ENCODE data around the gene SPAG7.

Gene SPAG7, protein sequence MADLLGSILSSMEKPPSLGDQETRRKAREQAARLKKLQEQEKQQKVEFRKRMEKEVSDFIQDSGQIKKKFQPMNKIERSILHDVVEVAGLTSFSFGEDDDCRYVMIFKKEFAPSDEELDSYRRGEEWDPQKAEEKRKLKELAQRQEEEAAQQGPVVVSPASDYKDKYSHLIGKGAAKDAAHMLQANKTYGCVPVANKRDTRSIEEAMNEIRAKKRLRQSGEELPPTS

DNA sequence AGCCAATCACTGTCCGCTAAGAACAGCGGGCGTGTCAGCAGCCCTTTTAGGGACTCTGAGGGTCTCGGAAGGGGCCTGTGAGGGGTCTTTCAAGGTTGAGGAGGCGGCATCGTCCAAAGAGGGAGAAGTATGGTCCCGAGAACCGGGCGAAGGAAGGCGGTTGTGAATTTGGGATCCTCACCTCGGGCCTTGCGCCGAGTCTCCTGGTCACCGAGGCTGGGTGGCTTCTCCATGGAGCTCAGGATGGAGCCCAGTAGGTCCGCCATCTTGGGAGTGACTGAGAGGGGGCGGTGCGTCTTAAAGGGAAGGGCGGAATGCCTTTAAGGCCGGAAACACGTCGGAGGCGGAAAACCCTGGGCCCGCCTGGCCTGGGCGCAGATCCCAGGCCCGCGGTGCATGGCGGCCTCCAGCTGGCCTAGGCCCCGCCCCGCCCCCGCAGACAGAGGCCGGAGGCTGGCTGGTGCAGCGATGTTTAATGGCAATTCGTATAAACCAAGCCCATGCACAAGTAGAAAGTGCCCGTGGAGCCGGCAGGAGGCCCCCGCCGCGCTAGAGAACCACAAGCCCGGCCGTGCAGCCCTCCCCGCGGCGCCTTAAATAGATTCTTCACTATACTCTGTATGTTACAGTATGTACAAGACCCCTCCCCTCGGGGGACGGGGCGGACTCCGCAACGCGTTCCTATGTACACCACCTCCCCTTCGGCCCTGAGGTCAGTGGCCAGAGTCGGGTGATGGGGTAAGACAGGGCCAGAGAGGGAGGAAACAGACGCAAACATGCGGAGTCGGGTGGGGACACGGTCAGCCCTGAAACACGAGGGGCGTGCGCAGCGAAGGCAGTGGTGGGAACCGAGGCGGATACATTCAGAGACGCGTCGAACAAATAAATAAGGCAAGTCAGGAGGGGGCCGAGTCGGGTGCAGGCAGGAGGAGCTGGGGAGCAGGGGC is at the start of gene SPAG7:
Gene SPAG7 (minus strand): TSS at position 279 of the 947 bp plus-strand sequence. CDS start 13 bp downstream, at position 266.
- DNase-seq, result peak; percentile 83 to 92 (median 88)

- no peak for DNase-seq
These were observed 46.7 kb upstream of the SPAG7 start for GRCh38 chr17:5014357-5014756.

DNA sequence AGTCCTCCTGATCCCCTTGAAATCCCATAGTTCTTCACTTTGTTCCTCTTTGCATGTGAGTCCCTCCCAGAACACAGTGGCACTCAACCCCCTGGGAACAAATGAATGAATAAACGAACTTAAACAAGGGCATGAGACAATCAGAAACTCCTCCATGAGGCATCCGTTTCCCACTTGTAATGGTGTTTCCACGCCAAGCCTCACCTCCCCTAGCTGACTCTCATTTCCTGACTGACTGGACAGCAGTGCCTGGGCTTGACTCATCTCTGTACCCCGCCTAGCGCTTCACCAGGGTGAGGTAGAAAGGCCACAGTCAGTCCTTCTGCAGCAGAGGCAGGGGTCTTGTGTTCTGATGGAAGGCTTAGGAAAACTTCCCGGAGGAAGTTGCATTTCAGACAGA is 44.3 kb upstream of the SPAG7 start:
- no peak for DNase-seq

DNA sequence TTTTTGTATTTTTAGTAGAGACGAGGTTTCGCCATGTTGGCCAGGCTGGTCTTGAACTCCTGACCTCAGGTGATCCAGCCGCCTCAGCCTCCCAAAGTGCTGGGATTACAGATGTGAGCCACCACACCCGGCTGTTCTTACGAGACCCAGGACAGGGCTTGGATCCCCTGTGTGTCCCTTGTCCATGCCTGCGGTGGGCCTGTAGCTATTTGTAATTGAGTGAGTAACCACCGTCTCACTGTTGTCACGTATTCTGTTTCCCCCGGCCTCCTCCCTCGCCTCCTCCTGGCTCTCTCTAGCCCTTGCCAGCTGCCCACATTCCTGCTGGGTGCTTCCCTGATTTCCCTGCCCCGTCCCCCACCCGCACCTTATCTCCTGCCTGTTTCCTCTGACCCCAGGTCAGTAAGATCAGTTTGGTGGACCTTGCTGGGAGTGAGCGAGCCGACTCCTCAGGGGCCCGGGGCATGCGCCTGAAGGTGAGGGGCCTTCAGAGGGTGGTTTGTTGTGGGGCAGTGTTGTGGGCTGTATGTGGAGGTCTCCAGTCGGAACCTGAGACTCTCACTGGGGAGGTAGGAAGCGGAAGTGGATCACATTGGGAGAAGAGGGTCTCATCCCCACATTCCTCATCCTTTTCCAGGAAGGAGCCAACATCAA is 35.7 kb upstream of the SPAG7 start:
- DNase-seq, result no peak

DNA sequence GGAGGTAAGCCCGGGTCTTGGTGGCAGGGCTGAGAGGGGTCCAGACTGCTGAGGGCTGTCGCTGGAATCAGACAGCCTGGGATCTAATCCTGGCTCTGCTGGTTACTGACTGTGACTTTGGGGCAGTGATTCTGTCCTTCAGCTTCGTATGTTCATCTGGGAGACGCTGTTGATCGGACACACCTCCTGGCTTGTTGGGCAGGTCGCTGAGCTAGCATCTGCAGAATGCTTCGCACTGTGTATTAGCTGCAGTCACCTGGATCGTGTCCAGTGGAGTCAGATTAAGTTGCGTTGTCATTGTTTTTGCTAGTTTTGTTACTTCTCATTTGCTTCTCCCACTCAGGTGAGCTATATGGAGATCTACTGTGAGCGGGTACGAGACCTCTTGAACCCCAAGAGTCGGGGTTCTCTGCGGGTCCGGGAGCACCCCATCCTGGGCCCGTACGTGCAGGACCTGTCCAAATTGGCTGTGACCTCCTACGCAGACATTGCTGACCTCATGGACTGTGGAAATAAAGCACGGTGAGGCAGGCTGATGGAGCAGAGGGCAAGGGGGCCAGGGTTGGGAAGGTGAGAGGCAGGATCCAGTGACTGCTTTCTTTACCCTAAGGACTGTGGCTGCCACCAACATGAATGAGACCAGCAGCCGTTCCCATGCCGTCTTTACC is 34.6 kb upstream of the SPAG7 start:
- no peak for DNase-seq

- no peak for DNase-seq
These were observed 32.6 kb upstream of the SPAG7 start for GRCh38 chr17:5000237-5000639.

DNA sequence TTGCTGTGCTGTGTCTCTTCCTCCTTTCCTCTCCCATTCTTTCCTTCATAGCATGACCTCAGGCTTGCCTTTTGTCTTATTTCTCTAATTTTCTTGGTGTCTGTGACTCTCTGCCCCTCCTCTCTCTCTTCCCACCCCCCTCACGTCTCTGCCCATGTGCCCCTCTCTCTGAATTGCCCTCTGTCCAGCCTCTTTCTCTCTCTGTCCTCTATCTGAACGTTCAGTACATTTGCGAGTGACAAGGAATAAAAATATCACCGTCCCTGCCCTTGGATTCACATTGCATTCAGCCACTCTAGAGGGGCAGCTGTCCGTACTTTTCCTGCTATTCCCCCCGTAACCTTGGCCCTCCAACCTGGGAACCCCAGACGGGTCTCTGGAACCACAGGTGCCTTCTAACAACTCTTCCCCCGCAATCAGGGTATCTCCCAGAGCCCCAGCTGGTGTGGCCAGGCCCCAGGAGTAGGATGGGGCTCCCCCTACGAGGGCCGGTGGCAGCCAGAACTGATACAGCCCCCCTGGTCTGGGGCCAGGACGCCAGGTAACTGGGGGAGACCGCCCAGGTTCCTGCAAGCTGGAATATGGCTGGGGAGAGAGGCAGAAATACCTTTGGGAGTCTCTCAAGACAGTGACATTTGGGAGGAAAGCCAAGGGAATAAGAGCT is 31.9 kb upstream of the SPAG7 start:
- DNase-seq, result no peak

- no peak for DNase-seq
These were observed 31.3 kb upstream of the SPAG7 start for GRCh38 chr17:4998732-4999429.

- DNase-seq, result peak in 1 of 4 experiments; percentile 42
These were observed 30.6 kb upstream of the SPAG7 start for GRCh38 chr17:4998027-4998731.

DNA sequence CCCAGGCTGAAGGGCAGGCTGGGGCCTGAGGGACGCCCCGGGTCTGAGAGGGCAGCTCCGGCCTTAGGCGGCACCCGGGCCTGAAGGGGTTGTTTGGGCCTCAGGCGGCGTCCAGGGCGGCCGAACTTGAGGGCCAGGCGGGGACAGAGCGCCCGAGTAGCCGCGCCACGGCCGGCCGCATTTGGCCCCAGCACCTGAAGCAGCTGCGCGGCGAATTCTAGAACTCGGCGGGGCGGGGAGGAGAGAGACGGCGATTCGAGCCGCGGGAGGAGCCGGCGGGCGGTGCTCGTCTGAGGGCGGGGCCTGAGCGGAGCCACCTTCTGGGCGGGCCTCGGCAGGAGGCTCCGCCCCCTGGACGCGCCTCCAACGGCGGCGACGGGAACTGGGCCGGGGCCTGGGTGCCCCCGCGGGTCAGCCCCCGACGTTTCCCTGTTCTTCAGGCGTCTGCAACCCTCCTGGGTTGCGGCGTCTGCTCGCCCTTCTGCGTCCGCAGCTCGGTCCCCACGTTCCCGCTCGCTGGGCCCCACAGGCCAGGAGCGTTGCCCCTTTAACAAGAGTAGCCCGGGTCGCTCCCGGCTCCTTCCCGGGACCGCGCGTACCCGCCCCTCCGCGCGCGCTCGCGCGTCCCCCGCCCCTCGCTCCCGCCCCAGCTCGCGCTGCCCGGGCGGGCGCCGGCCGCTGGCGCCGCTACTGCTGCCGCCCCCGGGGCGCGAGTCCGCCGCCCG is 29.8 kb upstream of the SPAG7 start, which contains the start of the genes INCA1 and KIF1C:
Gene INCA1 (minus strand): TSS at position 221 of the 725 bp plus-strand sequence. CDS start 3,085 bp downstream, outside the sequence.
Gene KIF1C (plus strand): TSS at position 649 of the 725 bp plus-strand sequence. CDS start 2,297 bp downstream, outside the sequence.
- peak; percentile 68 to 88 (median 79) for DNase-seq

- no peak for DNase-seq
These were observed 26.5 kb upstream of the SPAG7 start for GRCh38 chr17:4994081-4994595.

- DNase-seq, result no peak
These were observed 20.4 kb upstream of the SPAG7 start for GRCh38 chr17:4987767-4988567.

GRCh38 chr17:4986951-4987766 is 19.5 kb upstream of the SPAG7 start, which contains the start of gene CAMTA2:
CAMTA2 (minus strand) TSS chr17:4987675; CDS start chr17:4986222, 1,453 bp downstream.
- peak; percentile 49 to 82 (median 70) for DNase-seq

DNA sequence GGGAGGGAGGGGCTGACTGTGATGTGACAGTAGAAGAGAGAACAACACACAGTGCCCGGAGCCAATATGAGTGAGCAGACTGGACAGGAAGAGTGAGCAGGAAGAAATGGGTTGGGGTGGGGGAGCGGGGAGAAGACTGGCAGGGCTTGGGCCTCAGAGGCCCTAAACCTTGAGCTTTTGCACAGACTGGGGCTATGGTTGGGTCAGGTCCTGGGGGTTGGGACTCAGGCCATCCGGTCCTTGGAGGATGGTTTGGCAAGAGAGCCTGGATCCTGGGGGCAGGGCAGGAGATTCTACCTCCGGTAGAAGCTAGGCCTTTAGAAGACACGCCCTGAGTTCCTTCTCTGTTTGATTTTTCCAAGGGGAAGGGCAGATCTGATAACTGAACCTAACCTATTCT is 18.8 kb upstream of the SPAG7 start:
- DNase-seq, result no peak

GRCh38 chr17:4982305-4982704 is 14.7 kb upstream of the SPAG7 start:
- no peak for DNase-seq

- DNase-seq, result no peak
These were observed 13.1 kb upstream of the SPAG7 start for GRCh38 chr17:4980644-4981216.

GRCh38 chr17:4978726-4979125 is 11.1 kb upstream of the SPAG7 start:
- DNase-seq, result no peak

Data from activated naive CD4-positive, alpha-beta T cell (primary cell).